ENCODE results near the gene PLOD3.

The PLOD3 gene

GRCh38 chr7:101241443-101242349 is 24.3 kb upstream of the PLOD3 start:
- no peaks in the 10 kb centered on the region for H3K9me3 Mint-ChIP-seq
- H3K36me3 Mint-ChIP-seq: no peaks in the 10 kb centered on the region
- no peak overlapping the region for H3K27ac Mint-ChIP-seq
- H3K4me3 Mint-ChIP-seq: no peak overlapping the region
- H3K27me3 Mint-ChIP-seq: no peaks in the 10 kb centered on the region
- H3K4me1 Mint-ChIP-seq: peaks cover 22% of the 10 kb centered on the region

- Mint-ChIP-seq H3K27me3 (no peaks in the 10 kb centered on the region), H3K4me3 (no peak overlapping the region), H3K4me1 (peaks cover 22% of the 10 kb centered on the region), H3K9me3 (no peaks in the 10 kb centered on the region), H3K27ac (no peak overlapping the region), H3K36me3 (no peaks in the 10 kb centered on the region)
Measured at GRCh38 chr7:101241015-101241363, 23.6 kb upstream of the PLOD3 start.

GRCh38 chr7:101240226-101241014 is 23.0 kb upstream of the PLOD3 start:
- no peaks in the 10 kb centered on the region for H3K9me3 Mint-ChIP-seq
- H3K4me3 Mint-ChIP-seq: no peak overlapping the region
- H3K36me3 Mint-ChIP-seq: no peaks in the 10 kb centered on the region
- no peaks in the 10 kb centered on the region for H3K27me3 Mint-ChIP-seq
- no peak overlapping the region for H3K27ac Mint-ChIP-seq
- H3K4me1 Mint-ChIP-seq: peaks cover 17% of the 10 kb centered on the region

- H3K27me3 Mint-ChIP-seq: no peaks in the 10 kb centered on the region
- H3K27ac Mint-ChIP-seq: no peak overlapping the region
- peaks cover 12% of the 10 kb centered on the region for H3K4me1 Mint-ChIP-seq
- H3K9me3 Mint-ChIP-seq: no peaks in the 10 kb centered on the region
- no peaks in the 10 kb centered on the region for H3K36me3 Mint-ChIP-seq
- H3K4me3 Mint-ChIP-seq: no peak overlapping the region
Measured at GRCh38 chr7:101239951-101240220, 22.5 kb upstream of the PLOD3 start.

- Mint-ChIP-seq H3K27ac (no peak overlapping the region), H3K9me3 (no peaks in the 10 kb centered on the region), H3K36me3 (no peaks in the 10 kb centered on the region), H3K27me3 (no peaks in the 10 kb centered on the region), H3K4me3 (no peak overlapping the region), H3K4me1 (peaks cover 12% of the 10 kb centered on the region)
Measured at GRCh38 chr7:101239191-101239950, 22.0 kb upstream of the PLOD3 start.

- H3K4me3 Mint-ChIP-seq: no peak overlapping the region
- no peak overlapping the region for H3K27ac Mint-ChIP-seq
- no peaks in the 10 kb centered on the region for H3K27me3 Mint-ChIP-seq
- no peaks in the 10 kb centered on the region for H3K36me3 Mint-ChIP-seq
- peaks cover 7% of the 10 kb centered on the region for H3K4me1 Mint-ChIP-seq
- H3K9me3 Mint-ChIP-seq: no peaks in the 10 kb centered on the region
Measured at GRCh38 chr7:101238226-101239182, 21.1 kb upstream of the PLOD3 start.

GRCh38 chr7:101237206-101238067 is 20.1 kb upstream of the PLOD3 start, which contains the start of gene CLDN15:
Gene CLDN15, minus strand, starts transcription at chr7:101237802. Its CDS starts 221 bp downstream, at chr7:101237581.
- no peak within 1 kb of the TSS for H3K4me3 Mint-ChIP-seq
- H3K27ac Mint-ChIP-seq: no peak within 1 kb of the TSS
- H3K27me3 Mint-ChIP-seq: no peaks in the 10 kb centered on the region
- H3K36me3 Mint-ChIP-seq: no peaks in the 10 kb centered on the region
- H3K4me1 Mint-ChIP-seq: no peaks in the 10 kb centered on the region
- no peaks in the 10 kb centered on the region for H3K9me3 Mint-ChIP-seq

GRCh38 chr7:101236292-101236835 is 19.0 kb upstream of the PLOD3 start:
- H3K27me3 Mint-ChIP-seq: no peaks in the 10 kb centered on the region
- no peaks in the 10 kb centered on the region for H3K4me1 Mint-ChIP-seq
- H3K27ac Mint-ChIP-seq: no peak overlapping the region
- no peaks in the 10 kb centered on the region for H3K9me3 Mint-ChIP-seq
- no peak overlapping the region for H3K4me3 Mint-ChIP-seq
- no peaks in the 10 kb centered on the region for H3K36me3 Mint-ChIP-seq

- no peaks in the 10 kb centered on the region for H3K9me3 Mint-ChIP-seq
- no peaks in the 10 kb centered on the region for H3K36me3 Mint-ChIP-seq
- no peak overlapping the region for H3K27ac Mint-ChIP-seq
- no peaks in the 10 kb centered on the region for H3K27me3 Mint-ChIP-seq
- peaks cover 3% of the 10 kb centered on the region for H3K4me1 Mint-ChIP-seq
- H3K4me3 Mint-ChIP-seq: no peak overlapping the region
Measured at GRCh38 chr7:101235522-101235921, 18.1 kb upstream of the PLOD3 start.

GRCh38 chr7:101235050-101235449 is 17.7 kb upstream of the PLOD3 start:
- no peak overlapping the region for H3K4me3 Mint-ChIP-seq
- no peaks in the 10 kb centered on the region for H3K27me3 Mint-ChIP-seq
- no peak overlapping the region for H3K27ac Mint-ChIP-seq
- no peaks in the 10 kb centered on the region for H3K36me3 Mint-ChIP-seq
- H3K4me1 Mint-ChIP-seq: peaks cover 5% of the 10 kb centered on the region
- no peaks in the 10 kb centered on the region for H3K9me3 Mint-ChIP-seq

GRCh38 chr7:101234636-101235035 is 17.3 kb upstream of the PLOD3 start:
- Mint-ChIP-seq H3K27ac (no peak overlapping the region), H3K4me3 (no peak overlapping the region), H3K4me1 (peaks cover 5% of the 10 kb centered on the region), H3K9me3 (no peaks in the 10 kb centered on the region), H3K27me3 (no peaks in the 10 kb centered on the region), H3K36me3 (no peaks in the 10 kb centered on the region)

GRCh38 chr7:101233907-101234547 is 16.6 kb upstream of the PLOD3 start:
- no peak overlapping the region for H3K4me3 Mint-ChIP-seq
- no peaks in the 10 kb centered on the region for H3K27me3 Mint-ChIP-seq
- peaks cover 5% of the 10 kb centered on the region for H3K4me1 Mint-ChIP-seq
- H3K36me3 Mint-ChIP-seq: peaks cover 1% of the 10 kb centered on the region
- H3K27ac Mint-ChIP-seq: no peak overlapping the region
- H3K9me3 Mint-ChIP-seq: no peaks in the 10 kb centered on the region

- Mint-ChIP-seq H3K27ac (no peak overlapping the region), H3K4me1 (peaks cover 5% of the 10 kb centered on the region), H3K27me3 (no peaks in the 10 kb centered on the region), H3K4me3 (no peak overlapping the region), H3K9me3 (no peaks in the 10 kb centered on the region), H3K36me3 (peaks cover 2% of the 10 kb centered on the region)
Measured at GRCh38 chr7:101232141-101232850, 14.9 kb upstream of the PLOD3 start.

All from activated naive CD4-positive, alpha-beta T cell treated with anti-CD3 and anti-CD28 coated beads, Interleukin-2, amount 50 U/mL, for 24 hours (primary cell).